HEK293T (cell line): Measurements from ENCODE around the gene HDAC10.

Source experiments
- BHLHE40 ChIP-seq: fragments of 450-650 bp; IDR thresholded peaks from 2 replicates; pipeline ENCODE4 v1.6.1; 2016; ENCODE audit warnings: mild to moderate bottlenecking, moderate library complexity, borderline replicate concordance
- CTBP1 ChIP-seq: fragments of 450-650 bp; IDR thresholded peaks from 2 replicates; pipeline ENCODE4 v1.6.1; 2016; ENCODE audit warnings: borderline replicate concordance
- ELF4 ChIP-seq: fragments of 450-650 bp; IDR thresholded peaks from 2 replicates; pipeline ENCODE4 v1.6.1; 2017; ENCODE audit warnings: antibody characterized with exemption
- FOXK2 ChIP-seq: fragments of 450-650 bp; IDR thresholded peaks from 2 replicates; pipeline ENCODE4 v1.6.1; 2016; ENCODE audit warnings: mild to moderate bottlenecking
- L3MBTL2 ChIP-seq: fragments of 450-650 bp; conservative IDR thresholded peaks from 2 replicates; pipeline ENCODE4 v1.6.1; 2016; ENCODE audit warnings: mild to moderate bottlenecking
- LEF1 ChIP-seq: fragments of 450-650 bp; IDR thresholded peaks from 2 replicates; pipeline ENCODE4 v1.6.1; 2017; ENCODE audit warnings: mild to moderate bottlenecking, borderline replicate concordance
- SP1 ChIP-seq: fragments of 450-650 bp; IDR thresholded peaks from 2 replicates; pipeline ENCODE4 v1.6.1; 2017
- SUZ12 ChIP-seq: fragments of 450-650 bp; IDR thresholded peaks from 2 replicates; pipeline ENCODE4 v1.6.1; 2016; ENCODE audit warnings: mild to moderate bottlenecking
- TARDBP ChIP-seq: fragments of 450-650 bp; IDR thresholded peaks from 2 replicates; pipeline ENCODE4 v1.6.1; 2016
- ZNF384 ChIP-seq: fragments of 450-650 bp; IDR thresholded peaks from 2 replicates; pipeline ENCODE4 v1.6.1; 2016

GRCh38 chr22:50272044-50272802 lies 21.2 kb upstream of the HDAC10 start:
- TF ChIP-seq ELF4 = no peak
- TF ChIP-seq FOXK2 = no peak
- no peak for TF ChIP-seq CTBP1
- no peak for TF ChIP-seq LEF1
- no peak for TF ChIP-seq SP1
- TF ChIP-seq ZNF384 = no peak
- TF ChIP-seq BHLHE40 = no peak
- no peak for TF ChIP-seq SUZ12
- TF ChIP-seq TARDBP = no peak
- no peak for TF ChIP-seq L3MBTL2
